ENCODE results near the gene WDSUB1. TPM values are rescaled to one million over a fixed set of nuclear protein-coding genes. Genes with fewer than 3 reads are reported as not detected.

WDSUB1 gene
- polyA plus RNA-seq, 1 of the 3 experiments (the other 2 are of a cell fraction): 5.3 TPM

DNA sequence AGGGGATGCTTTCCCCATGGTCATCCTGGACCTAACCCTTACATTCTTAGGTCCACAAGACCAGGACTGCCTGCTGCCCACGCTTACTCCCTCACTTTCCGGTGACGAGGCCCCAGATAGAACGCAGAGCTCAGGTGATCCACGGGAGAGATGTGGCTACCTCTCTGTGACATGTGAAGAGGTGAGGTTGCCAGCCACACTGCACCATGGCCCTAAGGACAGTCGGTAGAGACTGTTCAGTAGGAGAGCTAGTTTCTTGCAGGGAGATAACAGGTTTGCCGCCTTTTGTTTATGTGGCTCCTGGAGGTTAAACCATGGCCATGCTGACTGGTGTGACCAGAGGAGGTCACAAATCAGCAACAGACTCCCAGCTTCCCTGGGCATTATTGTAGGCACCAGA is 71.4 kb downstream of the WDSUB1 start (continued):
- TF ChIP-seq EP300 (IDR thresholded peaks at IDR 0.05; ENCODE audit: borderline replicate concordance in 1 of 2, low read depth in 1 of 2, low read length in 1 of 2) (no peak), USF2 (IDR thresholded peaks at IDR 0.05; ENCODE audit: borderline replicate concordance, low read depth, low read length) (no peak), MXI1 (IDR thresholded peaks at IDR 0.05; ENCODE audit: low read depth, low read length) (no peak), GABPA (IDR thresholded peaks at IDR 0.05; ENCODE audit: low read depth) (no peak), POLR2AphosphoS5 (IDR thresholded peaks at IDR 0.05; ENCODE audit: low read depth, low read length) (no peak)

DNA sequence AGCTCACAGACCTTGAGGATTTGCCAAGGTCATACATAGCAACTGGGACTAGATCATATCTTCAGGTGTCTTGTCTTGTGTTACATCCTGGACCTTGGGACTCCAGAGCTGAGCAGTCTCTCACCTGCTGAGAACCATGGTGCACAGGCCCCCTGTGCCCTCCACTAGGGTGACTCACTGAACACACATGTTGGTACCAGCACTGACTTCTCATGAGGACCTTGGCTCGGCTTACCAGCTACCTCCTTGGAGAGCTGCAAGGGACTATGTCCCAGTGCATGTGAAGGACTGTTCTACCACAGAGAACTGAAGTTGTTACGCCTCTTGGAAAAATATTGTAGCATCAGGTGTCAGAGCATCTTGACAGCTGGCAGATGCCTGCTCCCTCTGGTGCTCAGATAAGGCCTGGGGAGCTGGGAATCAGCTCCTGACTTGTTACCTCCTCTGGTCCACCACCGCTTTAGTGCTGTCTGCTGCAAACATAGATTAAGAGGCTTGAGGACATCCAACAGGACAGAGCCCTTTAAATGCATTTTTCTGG is 72.1 kb downstream of the WDSUB1 start:
- ChIA-PET POLR2A (interaction anchor here (0.6 kb wide), 1 partner anchor 402 kb away, joined by 5 read pairs; the partner anchor contains the start of gene BAZ2B), CTCF (interaction anchor here (1.1 to 1.7 kb wide), 2 partner anchors 10 to 95 kb away, joined by 3 to 5 read pairs; no protein-coding TSS in a partner anchor)
- no peak overlapping the region for H3K4me2 ChIP-seq

More for the DNA sequence above, 72.1 kb downstream of the WDSUB1 start:
- no peaks in the 10 kb centered on the region for H4K20me1 ChIP-seq (ENCODE audit: insufficient read depth)
- H3K9me2 ChIP-seq: no peaks in the 10 kb centered on the region
- H3K27me3 ChIP-seq (ENCODE audit: insufficient read depth): no peaks in the 10 kb centered on the region
- H3K4me1 ChIP-seq (ENCODE audit: control insufficient read depth in 1 of 2, insufficient read depth in 2 of 2, low read depth in 1 of 2, low read length in 1 of 2): no peaks in the 10 kb centered on the region; a peak in 1 of 4 replicates
- H3K27ac ChIP-seq (ENCODE audit: low read depth in 2 of 2, low read length in 1 of 2): no peak overlapping the region
- H3K4me3 ChIP-seq (ENCODE audit: low read depth in 2 of 2, low read length in 1 of 2): no peak overlapping the region
- WGBS (ENCODE audit: low lambda C conversion rate): 72% methylated on average over 2 of the region's 3 CpGs
- H3F3A ChIP-seq (replicated peaks; ENCODE audit: insufficient read depth): no peaks in the 10 kb centered on the region
- H3K9ac ChIP-seq: no peak overlapping the region
- DNase-seq: no peak
- H3K9me3 ChIP-seq: no peaks in the 10 kb centered on the region
- TF ChIP-seq, protein P1, sequence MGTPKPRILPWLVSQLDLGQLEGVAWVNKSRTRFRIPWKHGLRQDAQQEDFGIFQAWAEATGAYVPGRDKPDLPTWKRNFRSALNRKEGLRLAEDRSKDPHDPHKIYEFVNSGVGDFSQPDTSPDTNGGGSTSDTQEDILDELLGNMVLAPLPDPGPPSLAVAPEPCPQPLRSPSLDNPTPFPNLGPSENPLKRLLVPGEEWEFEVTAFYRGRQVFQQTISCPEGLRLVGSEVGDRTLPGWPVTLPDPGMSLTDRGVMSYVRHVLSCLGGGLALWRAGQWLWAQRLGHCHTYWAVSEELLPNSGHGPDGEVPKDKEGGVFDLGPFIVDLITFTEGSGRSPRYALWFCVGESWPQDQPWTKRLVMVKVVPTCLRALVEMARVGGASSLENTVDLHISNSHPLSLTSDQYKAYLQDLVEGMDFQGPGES (IDR thresholded peaks at IDR 0.05; ENCODE audit: low read depth, low read length): no peak
- TF ChIP-seq TCF12 (IDR thresholded peaks at IDR 0.05): no peak
- no peak for TF ChIP-seq GATA2 (CRISPR knock-in tag; IDR thresholded peaks at IDR 0.05)
- TF ChIP-seq, protein P2, sequence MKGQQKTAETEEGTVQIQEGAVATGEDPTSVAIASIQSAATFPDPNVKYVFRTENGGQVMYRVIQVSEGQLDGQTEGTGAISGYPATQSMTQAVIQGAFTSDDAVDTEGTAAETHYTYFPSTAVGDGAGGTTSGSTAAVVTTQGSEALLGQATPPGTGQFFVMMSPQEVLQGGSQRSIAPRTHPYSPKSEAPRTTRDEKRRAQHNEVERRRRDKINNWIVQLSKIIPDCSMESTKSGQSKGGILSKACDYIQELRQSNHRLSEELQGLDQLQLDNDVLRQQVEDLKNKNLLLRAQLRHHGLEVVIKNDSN (IDR thresholded peaks at IDR 0.05; ENCODE audit: borderline replicate concordance, low read depth): no peak
- TF ChIP-seq USF2 (IDR thresholded peaks at IDR 0.05; ENCODE audit: borderline replicate concordance, low read depth, low read length): no peak
- TF ChIP-seq MAX (IDR thresholded peaks at IDR 0.05; ENCODE audit: low read depth): no peak
- TF ChIP-seq SIN3A (IDR thresholded peaks at IDR 0.05; ENCODE audit: borderline replicate concordance, low read depth, low read length): no peak
- TF ChIP-seq TEAD4 (IDR thresholded peaks at IDR 0.05; ENCODE audit: borderline replicate concordance, insufficient read depth): no peak
- no peak overlapping the region for H2AFZ ChIP-seq (ENCODE audit: low read depth)
- peaks cover 0 to 64% of the 10 kb centered on the region in 2 experiments for H3K36me3 ChIP-seq (replicated peaks in 1 of 2; ENCODE audit: control insufficient read depth in 1 of 2, insufficient read depth in 2 of 2, low read length in 1 of 2)
- H3K79me2 ChIP-seq (ENCODE audit: insufficient read depth): no peaks in the 10 kb centered on the region
